A204.1 (cell line): ENCODE measurements around the gene RAPGEF5.

Experiments used
- FAIRE-seq: peaks from 2 replicates; lab custom pipeline; 2012; peaks lifted over from hg19 to GRCh38; lab: Jason Lieb, UNC

The RAPGEF5 gene

DNA sequence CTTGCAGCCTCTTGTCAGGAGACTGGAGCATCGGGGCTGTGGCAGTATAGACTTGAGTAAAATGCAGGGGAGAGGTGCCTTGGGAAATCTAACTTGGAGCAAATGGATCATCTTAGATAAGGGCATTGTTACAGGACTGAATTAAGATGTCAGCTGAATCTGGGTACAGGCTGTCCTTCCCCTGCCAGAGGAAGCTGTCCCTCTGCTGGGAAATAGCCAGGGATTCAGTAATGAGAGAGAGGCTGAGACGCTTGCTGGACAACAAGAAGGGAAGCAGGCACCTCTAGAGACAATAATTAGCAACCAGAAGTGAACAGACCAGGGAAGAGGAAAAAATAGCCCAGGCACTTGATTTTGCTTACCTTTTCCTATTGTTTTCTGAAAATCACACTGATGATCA, 20.7 kb upstream of the RAPGEF5 start:
- no peak for FAIRE-seq

DNA sequence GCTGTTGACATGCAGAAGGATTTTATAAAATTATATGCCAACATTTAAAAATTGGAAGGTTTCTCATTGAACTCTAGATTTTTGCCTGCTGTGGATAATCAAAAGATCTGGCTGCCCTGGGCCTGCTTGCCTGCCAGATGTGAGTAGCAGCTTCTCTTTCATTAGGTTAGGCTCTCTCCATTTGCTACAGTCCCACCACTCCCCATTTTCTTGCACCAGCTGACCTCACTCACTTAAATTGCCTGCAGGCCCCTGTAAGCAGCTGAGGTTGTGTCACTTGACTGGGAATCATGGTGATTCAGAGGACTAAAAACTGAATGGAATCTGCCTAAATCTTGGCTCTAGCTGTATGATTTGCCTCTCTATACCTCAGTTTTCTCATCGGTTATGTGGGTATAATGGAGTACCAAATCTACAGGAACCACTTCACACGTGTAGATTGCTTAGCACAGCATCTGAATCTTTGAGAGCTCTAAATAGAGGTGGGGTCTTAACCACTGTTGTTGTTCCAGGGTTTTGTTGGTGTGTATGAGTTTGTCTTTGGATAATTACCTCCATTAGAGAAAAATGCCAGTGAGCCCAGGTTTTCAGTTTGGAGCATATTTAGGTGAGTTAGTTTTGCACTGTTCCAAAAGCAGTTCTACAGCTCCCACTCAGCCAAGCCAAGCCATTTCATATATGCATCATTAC, 18.6 kb upstream of the RAPGEF5 start:
- no peak for FAIRE-seq

GRCh38 chr7:22373911-22374310, 17.0 kb upstream of the RAPGEF5 start:
- FAIRE-seq = no peak

GRCh38 chr7:22373388-22373787, 16.4 kb upstream of the RAPGEF5 start:
- FAIRE-seq = no peak

DNA sequence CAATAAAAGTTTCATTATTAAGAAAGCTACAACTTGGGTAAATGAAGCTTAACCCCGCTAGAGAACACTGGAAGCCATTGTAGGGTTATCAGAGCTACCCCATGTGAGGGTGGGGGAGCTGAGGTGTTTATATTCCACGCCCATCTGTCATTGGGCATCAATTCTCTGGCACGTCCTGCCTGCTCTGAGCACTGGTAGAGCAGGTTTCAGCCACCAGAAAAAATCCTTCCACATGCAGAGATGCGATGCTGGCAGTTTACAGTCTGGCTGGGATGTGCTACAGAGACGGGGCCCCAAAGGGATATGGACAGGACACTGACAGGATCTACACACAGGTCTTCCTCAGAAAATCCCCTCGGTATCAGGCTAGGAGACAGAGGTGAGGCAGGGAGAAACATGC, 15.9 kb upstream of the RAPGEF5 start:
- FAIRE-seq = no peak

- FAIRE-seq = no peak
These were observed 14.9 kb upstream of the RAPGEF5 start for GRCh38 chr7:22371878-22372277.

DNA sequence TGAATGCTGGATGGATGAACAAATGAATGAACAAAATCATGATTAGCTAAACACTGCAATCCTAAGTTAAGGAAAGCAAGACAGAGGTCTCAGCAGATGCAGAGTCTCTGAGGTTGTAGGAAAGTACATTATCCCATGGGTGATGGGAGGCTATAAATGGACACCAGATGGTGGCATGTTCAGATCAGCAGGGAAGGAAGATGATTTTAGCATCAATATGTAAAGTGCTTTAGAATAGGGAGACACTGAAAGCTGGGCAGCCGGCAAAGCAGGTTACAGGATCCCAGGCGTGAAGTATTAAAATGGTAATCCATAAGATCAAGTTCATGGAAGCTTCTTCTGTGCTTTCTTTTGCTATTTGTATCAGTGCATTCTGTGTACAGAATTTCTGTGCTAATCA, 7.9 kb upstream of the RAPGEF5 start:
- no peak for FAIRE-seq

- FAIRE-seq = no peak
These were observed 6.9 kb upstream of the RAPGEF5 start for GRCh38 chr7:22363756-22364422.

DNA sequence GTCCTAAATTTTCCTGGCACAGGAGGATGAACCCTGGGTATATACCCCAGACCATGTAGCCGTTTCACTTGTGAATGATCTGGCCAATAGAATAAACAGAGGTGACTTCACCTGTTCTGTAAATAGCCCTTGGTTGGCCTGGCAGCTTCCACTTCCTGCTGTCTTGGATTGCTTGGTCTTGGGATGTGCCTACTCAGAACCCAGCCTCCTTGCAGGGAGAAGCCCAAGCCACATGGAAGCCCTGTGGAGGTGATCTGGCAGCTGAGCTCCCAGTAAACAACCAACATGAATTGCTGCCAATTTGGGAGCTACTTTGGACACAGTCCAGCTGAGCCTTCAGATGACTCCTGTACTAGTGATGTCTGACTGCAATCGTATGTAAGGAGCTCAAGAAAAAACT, 4.8 kb upstream of the RAPGEF5 start:
- FAIRE-seq = no peak

GRCh38 chr7:22361320-22361719, 4.4 kb upstream of the RAPGEF5 start:
- FAIRE-seq = no peak

GRCh38 chr7:22358820-22359697, 2.1 kb upstream of the RAPGEF5 start:
- no peak for FAIRE-seq

- FAIRE-seq = no peak
These were observed 589 bp upstream of the RAPGEF5 start for GRCh38 chr7:22357311-22358175.

DNA sequence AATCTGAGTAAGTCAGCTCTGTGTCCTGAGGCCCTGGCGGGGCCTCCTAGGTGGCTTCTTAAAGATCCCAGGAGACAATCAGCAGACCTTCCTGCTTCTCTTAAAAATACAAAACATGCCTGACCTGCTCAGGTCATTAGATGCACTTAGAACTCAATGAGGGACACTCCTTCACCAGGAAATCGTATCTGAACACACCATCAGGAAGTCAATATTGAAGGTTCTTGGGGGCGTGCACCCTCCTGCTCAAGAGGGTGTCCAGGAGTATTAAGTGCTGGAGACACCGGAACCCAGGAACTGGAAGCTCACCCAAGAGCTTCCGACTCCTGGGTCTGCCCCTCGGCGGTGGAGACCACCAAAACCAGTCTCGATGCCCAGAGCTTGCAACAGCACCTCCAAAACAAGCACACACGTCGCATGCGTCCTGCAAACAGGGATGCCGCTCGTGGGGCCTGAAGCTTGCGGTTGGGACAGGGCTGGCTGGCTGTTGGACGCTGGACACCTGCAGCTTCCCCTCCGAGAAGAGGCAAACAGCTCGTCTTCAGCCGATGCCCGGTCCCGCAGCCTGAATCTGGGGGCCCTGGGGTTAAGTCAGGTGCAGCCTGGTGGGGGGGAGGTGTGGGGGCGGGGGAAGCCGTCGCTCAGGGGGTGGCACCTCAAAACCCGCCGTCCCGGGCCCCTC, 803 bp downstream of the RAPGEF5 start:
- FAIRE-seq = no peak

- FAIRE-seq = no peak
These were observed 1.3 kb downstream of the RAPGEF5 start for GRCh38 chr7:22355620-22356009.

GRCh38 chr7:22354462-22354861, 2.5 kb downstream of the RAPGEF5 start:
- FAIRE-seq = no peak

DNA sequence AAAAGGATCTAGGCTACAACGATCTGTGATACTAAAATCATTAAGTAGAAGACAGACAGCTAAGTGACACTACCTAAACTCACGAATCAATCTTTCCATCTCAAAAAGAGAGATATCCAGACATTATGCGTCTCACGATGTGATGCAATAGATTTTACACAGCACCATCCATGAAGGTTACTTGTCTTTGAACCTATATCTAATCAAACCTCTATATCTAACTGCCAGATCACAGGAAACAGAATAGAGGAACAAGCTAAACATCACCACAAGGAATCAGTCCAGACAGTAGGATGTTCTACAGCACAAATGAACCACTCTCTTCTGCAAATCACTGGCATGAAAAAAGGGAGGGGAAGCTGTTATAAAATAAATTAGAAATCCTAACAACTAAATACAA, 4.1 kb downstream of the RAPGEF5 start:
- FAIRE-seq = no peak

DNA sequence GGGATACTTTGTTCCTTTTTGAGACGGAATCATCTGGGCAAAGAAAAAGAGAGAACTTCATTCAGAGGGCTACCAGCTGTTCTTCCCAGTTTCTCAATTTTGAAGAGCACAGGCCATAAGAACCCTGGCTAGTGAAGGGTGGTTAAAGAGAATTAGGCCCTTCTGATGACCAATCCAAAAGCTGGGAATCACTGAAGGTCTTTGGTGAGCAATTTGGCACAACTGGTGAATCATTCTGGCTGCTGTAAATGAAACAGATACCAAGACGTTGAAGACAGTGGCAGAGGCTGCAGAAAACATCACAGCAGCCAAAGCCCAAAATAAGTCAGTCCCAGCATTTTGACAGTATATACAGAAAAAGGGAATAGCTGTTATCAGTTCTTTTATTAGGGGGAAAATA, 5.1 kb downstream of the RAPGEF5 start:
- FAIRE-seq = no peak

DNA sequence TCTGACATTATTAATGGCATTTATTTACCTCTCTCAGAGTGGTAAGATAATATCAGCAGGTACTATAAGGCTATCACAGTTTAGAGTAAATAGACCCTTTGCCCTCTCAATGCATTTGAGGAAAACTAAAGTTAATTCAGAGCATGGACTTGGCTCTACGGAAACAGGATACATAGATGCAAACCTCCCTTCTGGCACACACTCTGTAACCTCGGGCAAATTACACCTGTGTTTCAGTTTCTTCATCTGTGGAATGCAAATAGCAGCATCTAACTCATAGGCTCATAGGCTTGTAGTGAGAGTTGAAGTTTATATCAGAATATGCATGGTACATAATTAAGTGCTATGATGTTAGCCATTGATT, 5.6 kb downstream of the RAPGEF5 start:
- no peak for FAIRE-seq

- FAIRE-seq = no peak
These were observed 6.3 kb downstream of the RAPGEF5 start for GRCh38 chr7:22350466-22351328.

DNA sequence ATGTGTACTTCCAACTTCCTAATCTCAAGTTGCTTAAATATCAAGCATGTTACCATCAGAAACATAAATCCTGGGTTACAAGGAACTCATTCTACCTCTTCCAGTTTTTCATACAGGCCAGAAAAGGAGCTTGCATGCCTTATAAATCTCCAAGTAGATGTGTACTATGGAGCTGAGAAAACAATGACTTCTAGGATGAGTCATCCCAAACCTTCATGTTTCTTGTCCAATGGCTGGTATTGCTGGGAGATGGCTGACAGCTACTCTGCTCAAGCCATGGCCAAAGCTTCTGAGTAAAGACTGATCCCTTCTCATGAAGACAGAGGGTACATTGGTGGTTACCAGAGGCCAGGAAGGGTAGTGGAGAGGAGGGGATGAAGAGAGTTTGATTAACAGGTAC, 8.6 kb downstream of the RAPGEF5 start:
- no peak for FAIRE-seq
